ENCODE results near the gene RBPMS2.

DNA sequence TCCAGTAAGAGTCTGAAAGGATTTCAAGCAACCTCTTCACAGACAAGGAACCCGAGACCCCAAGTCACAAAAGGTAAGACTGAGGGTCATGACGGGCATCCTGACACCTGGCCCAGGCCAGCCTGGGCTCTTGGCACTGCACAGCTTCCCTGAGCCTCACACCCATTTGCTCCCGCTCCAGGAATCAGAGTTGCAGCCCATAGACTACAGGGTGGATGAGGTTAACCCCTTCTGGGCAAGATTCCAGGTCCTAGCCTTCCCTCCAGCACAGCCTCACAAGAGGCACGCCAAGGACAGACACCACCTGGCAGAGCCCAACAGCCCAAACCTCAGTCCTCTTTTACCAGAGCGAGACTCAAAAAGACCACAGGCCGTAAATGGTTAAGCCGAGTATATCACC is 36.2 kb downstream of the RBPMS2 start:
- TF ChIP-seq, protein P1, sequence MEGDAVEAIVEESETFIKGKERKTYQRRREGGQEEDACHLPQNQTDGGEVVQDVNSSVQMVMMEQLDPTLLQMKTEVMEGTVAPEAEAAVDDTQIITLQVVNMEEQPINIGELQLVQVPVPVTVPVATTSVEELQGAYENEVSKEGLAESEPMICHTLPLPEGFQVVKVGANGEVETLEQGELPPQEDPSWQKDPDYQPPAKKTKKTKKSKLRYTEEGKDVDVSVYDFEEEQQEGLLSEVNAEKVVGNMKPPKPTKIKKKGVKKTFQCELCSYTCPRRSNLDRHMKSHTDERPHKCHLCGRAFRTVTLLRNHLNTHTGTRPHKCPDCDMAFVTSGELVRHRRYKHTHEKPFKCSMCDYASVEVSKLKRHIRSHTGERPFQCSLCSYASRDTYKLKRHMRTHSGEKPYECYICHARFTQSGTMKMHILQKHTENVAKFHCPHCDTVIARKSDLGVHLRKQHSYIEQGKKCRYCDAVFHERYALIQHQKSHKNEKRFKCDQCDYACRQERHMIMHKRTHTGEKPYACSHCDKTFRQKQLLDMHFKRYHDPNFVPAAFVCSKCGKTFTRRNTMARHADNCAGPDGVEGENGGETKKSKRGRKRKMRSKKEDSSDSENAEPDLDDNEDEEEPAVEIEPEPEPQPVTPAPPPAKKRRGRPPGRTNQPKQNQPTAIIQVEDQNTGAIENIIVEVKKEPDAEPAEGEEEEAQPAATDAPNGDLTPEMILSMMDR (IDR thresholded peaks at IDR 0.05; ENCODE audit: extremely low read depth in 1 of 2, insufficient read depth in 1 of 2, low read depth in 1 of 2, low read length in 2 of 2), result no peak
- no peak for TF ChIP-seq EZH2 (IDR thresholded peaks at IDR 0.05; ENCODE audit: borderline replicate concordance, low read depth, low read length, severe bottlenecking)

All from endothelial cell of umbilical vein (primary cell).